Measurements from ENCODE around the gene IMPA2. TPM values are rescaled to one million over a fixed set of nuclear protein-coding genes. Genes with fewer than 3 reads are reported as not detected.

Gene IMPA2
- total and polyA plus RNA-seq, 4 donors = 43.4 to 65.4 (median 61.5) TPM

GRCh38 chr18:12043811-12044210 lies 62.5 kb downstream of the IMPA2 start:
- peaks cover 0 to 2% (median 0%) of the 10 kb centered on the region in 5 donors for H3K4me1 ChIP-seq (ENCODE audit: control insufficient read depth in 5 of 5, insufficient read depth in 5 of 5, low read length in 5 of 5)
- WGBS, 2 donors = 74 to 86% methylated on average over 7 of the region's 7 CpGs
- ATAC-seq (ENCODE audit: insufficient read depth, low FRiP score) (no peak), DNase-seq (no peak)
- TF ChIP-seq CTCF (IDR thresholded peaks at IDR 0.05; ENCODE audit: control extremely low read depth, extremely low read depth) = no peak
- H3K36me3 ChIP-seq (ENCODE audit: control insufficient read depth in 4 of 4, insufficient read depth in 4 of 4, low read length in 4 of 4) = no peaks in the 10 kb centered on the region
- no peaks in the 10 kb centered on the region for H3K9me3 ChIP-seq (ENCODE audit: control insufficient read depth in 4 of 4, insufficient read depth in 3 of 4, low read length in 3 of 4)
- no peak overlapping the region for H3K4me3 ChIP-seq
- no peak overlapping the region for H3K27ac ChIP-seq (ENCODE audit: low read depth in 1 of 2, low read length in 1 of 2)
- no peaks in the 10 kb centered on the region for H3K27me3 ChIP-seq (ENCODE audit: control insufficient read depth in 3 of 3, insufficient read depth in 3 of 3, low read length in 2 of 3)
- H3K9ac ChIP-seq (ENCODE audit: insufficient read depth in 1 of 2, low read length in 2 of 2) = no peak overlapping the region

- H3K9ac ChIP-seq (ENCODE audit: insufficient read depth in 1 of 2, low read length in 2 of 2) = no peak overlapping the region
- H3K27ac ChIP-seq (ENCODE audit: low read depth in 1 of 2, low read length in 1 of 2) = no peak overlapping the region
- no peaks in the 10 kb centered on the region for H3K4me1 ChIP-seq (ENCODE audit: control insufficient read depth in 5 of 5, insufficient read depth in 5 of 5, low read length in 5 of 5)
- H3K27me3 ChIP-seq (ENCODE audit: control insufficient read depth in 3 of 3, insufficient read depth in 3 of 3, low read length in 2 of 3) = no peaks in the 10 kb centered on the region
- H3K36me3 ChIP-seq (ENCODE audit: control insufficient read depth in 4 of 4, insufficient read depth in 4 of 4, low read length in 4 of 4) = no peaks in the 10 kb centered on the region
- H3K9me3 ChIP-seq (ENCODE audit: control insufficient read depth in 4 of 4, insufficient read depth in 3 of 4, low read length in 3 of 4) = no peaks in the 10 kb centered on the region
- no peak for DNase-seq
- H3K4me3 ChIP-seq = no peak overlapping the region
- no peak for ATAC-seq (ENCODE audit: insufficient read depth, low FRiP score)
- no peak for TF ChIP-seq CTCF (IDR thresholded peaks at IDR 0.05; ENCODE audit: control extremely low read depth, extremely low read depth)
- 71 to 92% methylated on average over 5 of the region's 5 CpGs for WGBS, 2 donors
Observed at GRCh38 chr18:12044591-12044990, 63.3 kb downstream of the IMPA2 start.

- no peak overlapping the region for H3K9ac ChIP-seq (ENCODE audit: insufficient read depth in 1 of 2, low read length in 2 of 2)
- no peak overlapping the region for H3K27ac ChIP-seq (ENCODE audit: low read depth in 1 of 2, low read length in 1 of 2)
- ATAC-seq (ENCODE audit: insufficient read depth, low FRiP score) (no peak), DNase-seq (no peak)
- no peaks in the 10 kb centered on the region for H3K36me3 ChIP-seq (ENCODE audit: control insufficient read depth in 4 of 4, insufficient read depth in 4 of 4, low read length in 4 of 4)
- H3K4me1 ChIP-seq (ENCODE audit: control insufficient read depth in 5 of 5, insufficient read depth in 5 of 5, low read length in 5 of 5) = no peaks in the 10 kb centered on the region
- H3K4me3 ChIP-seq = no peak overlapping the region
- WGBS, 2 donors = 85 to 92% methylated on average over 15 of the region's 15 CpGs
- no peaks in the 10 kb centered on the region for H3K9me3 ChIP-seq (ENCODE audit: control insufficient read depth in 4 of 4, insufficient read depth in 3 of 4, low read length in 3 of 4)
- TF ChIP-seq CTCF (IDR thresholded peaks at IDR 0.05; ENCODE audit: control extremely low read depth, extremely low read depth) = no peak
- H3K27me3 ChIP-seq (ENCODE audit: control insufficient read depth in 3 of 3, insufficient read depth in 3 of 3, low read length in 2 of 3) = no peaks in the 10 kb centered on the region
Observed at GRCh38 chr18:12046046-12046750, 64.9 kb downstream of the IMPA2 start.
